Glutamatergic neuron (in vitro differentiated cells): Measurements from ENCODE around the gene CBX8. TPM values are rescaled to one million over a fixed set of nuclear protein-coding genes. Genes with fewer than 3 reads are reported as not detected.

Experiments
- DNase-seq: peaks from one replicate; pipeline ENCODE4 v3.0.0; 2022
- H3K27ac Mint-ChIP-seq: one replicate; pipeline ENCODE4 v1.8.0; 2020; ENCODE audit warnings: mild to moderate bottlenecking, mixed read lengths, inconsistent platforms; ENCODE audit not compliant: unreplicated experiment
- H3K27me3 Mint-ChIP-seq: one replicate; pipeline ENCODE4 v1.8.0; 2020; ENCODE audit warnings: mild to moderate bottlenecking, moderate library complexity, mixed read lengths, inconsistent platforms; ENCODE audit not compliant: unreplicated experiment
- H3K36me3 Mint-ChIP-seq: one replicate; pipeline ENCODE4 v1.8.0; 2020; ENCODE audit warnings: mild to moderate bottlenecking, mixed read lengths, inconsistent platforms; ENCODE audit not compliant: unreplicated experiment
- H3K4me1 Mint-ChIP-seq: one replicate; pipeline ENCODE4 v1.8.0; 2020; ENCODE audit warnings: mild to moderate bottlenecking, low read depth, mixed read lengths, inconsistent platforms; ENCODE audit not compliant: unreplicated experiment
- H3K4me3 Mint-ChIP-seq: one replicate; pipeline ENCODE4 v1.8.0; 2020; ENCODE audit warnings: mild to moderate bottlenecking, mixed read lengths, inconsistent platforms; ENCODE audit not compliant: unreplicated experiment
- H3K9me3 Mint-ChIP-seq: one replicate; pipeline ENCODE4 v1.8.0; 2020; ENCODE audit warnings: mild to moderate bottlenecking, moderate library complexity, mixed read lengths, inconsistent platforms; ENCODE audit not compliant: unreplicated experiment
- CTCF ChIP-seq: fragments of 200-600 bp; sonication (generic); IDR thresholded peaks from one replicate; pipeline ENCODE4 v1.5.0; 2021; ENCODE audit not compliant: partially characterized antibody, unreplicated experiment
- total RNA-seq: library from RNA; stranded (reverse); fragmentation: NEBNext Ultra II Directional; extraction: Animal tissue kit (Norgen Biotek cat#: 25700); gene quantifications from one replicate; pipeline ENCODE4 v1.2.1, GENCODE V29; 2021; ENCODE audit not compliant: unreplicated experiment

The CBX8 gene
- total RNA-seq, 1 donor from 2014 or later, result 13.8 TPM

- peak; percentile 35 for DNase-seq
These were observed 2.9 kb upstream of the CBX8 start for GRCh38 chr17:79799538-79800324.

GRCh38 chr17:79799174-79799537 lies 2.3 kb upstream of the CBX8 start:
- H3K4me3 Mint-ChIP-seq, result peak overlapping the region; percentile 85
- H3K27ac Mint-ChIP-seq, result peak overlapping the region; percentile 2
- H3K9me3 Mint-ChIP-seq, result peaks cover 15% of the 10 kb centered on the region
- DNase-seq, result peak; percentile 33
- peaks cover 17% of the 10 kb centered on the region for H3K4me1 Mint-ChIP-seq
- TF ChIP-seq CTCF, result no peak
- peaks cover 35% of the 10 kb centered on the region for H3K27me3 Mint-ChIP-seq
- no peaks in the 10 kb centered on the region for H3K36me3 Mint-ChIP-seq

More at GRCh38 chr17:79799538-79800324, 2.9 kb upstream of the CBX8 start:
- H3K27ac Mint-ChIP-seq, result peak overlapping the region; percentile 2
- peaks cover 20% of the 10 kb centered on the region for H3K4me1 Mint-ChIP-seq
- peaks cover 3% of the 10 kb centered on the region for H3K36me3 Mint-ChIP-seq
- peaks cover 19% of the 10 kb centered on the region for H3K9me3 Mint-ChIP-seq
- no peak for TF ChIP-seq CTCF
- H3K4me3 Mint-ChIP-seq, result peak overlapping the region; percentile 85
- H3K27me3 Mint-ChIP-seq, result peaks cover 37% of the 10 kb centered on the region

- peak overlapping the region; percentile 63 for H3K4me3 Mint-ChIP-seq
- DNase-seq, result peak; percentile 42
- no peak for TF ChIP-seq CTCF
- H3K27me3 Mint-ChIP-seq, result peaks cover 36% of the 10 kb centered on the region
- peaks cover 21% of the 10 kb centered on the region for H3K4me1 Mint-ChIP-seq
- H3K27ac Mint-ChIP-seq, result peak overlapping the region; percentile 19
- peaks cover 18% of the 10 kb centered on the region for H3K9me3 Mint-ChIP-seq
- peaks cover 3% of the 10 kb centered on the region for H3K36me3 Mint-ChIP-seq
These were observed 1.7 kb upstream of the CBX8 start for GRCh38 chr17:79798299-79799173.

- Mint-ChIP-seq H3K36me3 (peaks cover 4% of the 10 kb centered on the region), H3K4me1 (peaks cover 22% of the 10 kb centered on the region), H3K9me3 (peaks cover 18% of the 10 kb centered on the region), H3K27ac (no peak overlapping the region), H3K27me3 (peaks cover 37% of the 10 kb centered on the region), H3K4me3 (no peak overlapping the region)
- DNase-seq, result peak; percentile 70
- no peak for TF ChIP-seq CTCF
These were observed 818 bp upstream of the CBX8 start for GRCh38 chr17:79797492-79798298.
